Stimulated activated CD8-positive, alpha-beta memory T cell treated with anti-CD3 and anti-CD28 coated beads, Interleukin-4, amount 100 ng/mL, for 1 hour (primary cell): ENCODE measurements around the gene TRPM8.

Source experiments
- DNase-seq, 2 donors: peaks; one replicate each; pipeline ENCODE4 v3.0.0-alpha.2; 2020; ENCODE audit warnings: low read depth in 2 of 2, low spot score in 1 of 2

TRPM8 gene

DNA sequence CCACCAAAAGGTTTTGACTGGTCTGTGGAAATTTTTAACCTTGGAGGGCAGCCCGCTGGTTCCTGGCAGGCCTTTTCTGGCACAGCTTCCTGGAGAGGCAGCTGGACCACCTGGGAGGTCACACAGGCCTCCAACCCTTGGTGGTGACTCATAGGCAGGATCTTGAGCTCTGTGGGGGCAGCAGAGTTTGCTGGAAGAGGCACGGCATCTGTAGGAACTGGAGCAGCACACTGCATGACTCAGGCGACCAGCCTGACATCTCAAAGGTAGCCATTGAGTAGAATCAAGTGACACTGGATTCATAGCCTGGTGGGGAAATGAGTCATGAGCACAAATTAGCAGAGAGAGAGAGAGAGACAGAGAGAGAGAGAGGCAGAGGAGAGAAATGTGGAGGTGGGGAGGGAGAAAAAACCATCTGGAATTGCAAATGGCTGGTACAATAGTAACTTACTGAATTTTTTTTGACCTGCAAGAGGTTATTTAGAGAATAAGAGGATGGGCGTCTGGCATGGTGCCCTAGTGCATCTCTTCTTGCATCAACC lies 57.4 kb downstream of the TRPM8 start:
- DNase-seq = no peak

DNA sequence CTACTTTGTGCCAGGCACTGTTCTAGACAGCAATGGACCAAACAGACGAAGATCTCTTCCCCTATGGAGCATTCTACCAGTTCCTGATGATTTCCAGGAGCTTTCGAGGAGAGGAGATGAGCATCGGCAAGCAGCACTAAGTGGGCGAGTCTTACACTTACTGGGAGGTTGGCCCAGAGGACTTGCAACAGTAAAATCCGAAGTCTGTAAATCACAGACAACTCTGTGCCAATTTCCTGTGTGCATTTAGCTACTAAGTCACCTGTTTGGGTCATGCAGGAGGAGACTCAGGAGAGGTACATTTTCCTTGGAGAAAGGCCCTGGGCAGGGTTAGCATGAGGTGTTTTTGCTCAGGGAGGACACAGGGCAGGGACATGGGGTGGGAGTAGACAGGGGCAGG lies 58.9 kb downstream of the TRPM8 start:
- no peak for DNase-seq

DNA sequence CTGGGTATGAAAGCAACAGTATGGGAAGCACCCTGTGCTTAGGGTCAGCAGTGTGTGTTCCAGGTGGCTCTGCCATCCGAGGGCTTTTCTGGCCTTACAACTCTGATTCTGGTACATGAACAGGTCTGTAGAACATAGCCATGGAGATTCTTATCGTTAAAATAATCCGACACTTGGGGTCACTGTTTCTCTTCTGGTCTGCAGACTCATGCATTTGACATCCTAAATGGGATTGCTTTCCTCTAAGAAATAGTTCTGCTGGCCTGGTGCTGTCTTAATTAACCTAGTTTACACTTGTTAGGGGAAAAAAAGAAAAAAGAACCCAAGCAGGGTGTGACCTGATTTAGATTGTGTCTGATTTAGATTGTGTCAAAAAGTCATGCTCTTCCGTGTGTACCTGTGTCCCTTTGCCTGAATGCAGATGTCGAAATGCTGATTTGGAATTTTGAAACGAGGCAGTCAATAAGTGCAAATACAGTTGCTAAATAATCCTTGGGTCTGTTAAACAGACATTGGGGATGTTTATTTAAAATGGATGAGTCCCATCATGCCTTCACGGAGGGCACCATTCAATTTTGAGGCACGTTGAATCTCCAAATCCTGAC lies 59.6 kb downstream of the TRPM8 start:
- DNase-seq = peak in 1 of 2 donors; percentile 11

DNA sequence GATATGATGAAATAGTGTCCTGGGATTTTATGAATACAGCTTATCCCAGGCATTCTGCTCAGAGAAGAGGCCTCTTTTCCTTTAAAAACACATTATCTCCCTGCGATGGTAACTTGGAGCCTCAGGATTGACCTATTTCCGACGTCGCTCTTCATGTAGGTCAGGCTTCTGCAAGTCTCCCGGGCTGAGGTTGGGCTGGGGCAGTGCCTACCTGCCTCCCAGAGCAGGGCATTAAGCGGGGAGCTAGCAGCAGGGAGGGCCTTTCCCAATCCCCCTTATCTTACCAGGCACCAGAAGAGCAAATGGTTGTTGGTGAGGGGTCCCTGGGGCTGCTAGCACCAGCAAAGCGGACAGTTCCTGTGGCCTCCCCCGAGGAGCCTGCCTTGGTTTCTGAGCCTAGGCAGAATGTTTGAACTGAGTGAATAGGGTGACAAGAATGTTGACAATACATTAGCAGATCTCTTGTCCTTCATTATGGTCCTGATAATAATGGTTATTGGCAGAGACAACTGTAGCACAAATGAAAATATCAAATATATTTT lies 60.2 kb downstream of the TRPM8 start:
- DNase-seq = no peak

DNA sequence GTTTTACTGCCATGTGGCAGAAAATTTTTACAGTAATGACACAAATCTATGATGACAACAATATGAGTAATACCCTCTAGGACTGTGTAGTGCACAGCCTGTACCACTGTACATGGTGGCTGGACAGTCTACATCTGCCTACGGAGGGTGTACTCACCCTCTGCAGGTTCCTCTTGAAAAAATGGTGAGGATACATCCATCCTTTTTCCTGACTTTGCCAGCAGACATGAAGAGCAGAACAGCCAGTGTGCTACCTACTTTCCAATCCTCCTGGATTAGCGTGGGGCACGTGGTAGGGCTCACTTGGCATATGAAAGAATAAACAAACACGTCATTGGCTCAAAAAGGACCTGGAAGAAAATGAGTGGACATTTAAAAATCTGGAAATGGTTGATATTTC lies 62.6 kb downstream of the TRPM8 start:
- no peak for DNase-seq

DNA sequence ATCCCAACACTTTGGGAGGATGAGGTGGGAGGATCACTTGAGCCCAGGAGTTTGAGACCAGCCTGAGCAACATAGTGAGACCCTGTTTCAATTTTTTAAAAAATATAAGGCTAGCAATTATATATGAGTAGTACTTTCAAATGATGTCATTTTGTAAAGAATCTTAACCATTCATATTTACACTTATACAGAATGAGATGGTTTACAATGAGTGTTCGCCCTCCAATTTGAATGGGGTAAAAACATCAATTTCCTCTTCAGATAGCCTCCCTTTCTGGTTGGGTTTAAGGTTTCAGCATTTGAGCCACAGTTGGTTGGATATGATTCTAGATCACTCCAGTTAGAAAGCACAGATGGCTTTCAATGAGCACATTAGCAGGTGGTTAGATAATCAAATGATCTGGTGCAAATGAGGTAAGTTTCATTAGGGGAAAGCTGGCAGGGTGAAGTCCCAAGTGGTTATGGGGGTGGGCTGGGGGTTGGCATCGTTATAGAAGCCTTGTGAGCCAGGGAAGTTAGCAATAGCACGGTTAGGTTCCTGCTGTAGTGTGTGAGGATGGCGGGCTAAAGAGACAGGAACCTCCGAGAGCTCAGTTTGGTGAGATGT lies 63.9 kb downstream of the TRPM8 start:
- no peak for DNase-seq

DNA sequence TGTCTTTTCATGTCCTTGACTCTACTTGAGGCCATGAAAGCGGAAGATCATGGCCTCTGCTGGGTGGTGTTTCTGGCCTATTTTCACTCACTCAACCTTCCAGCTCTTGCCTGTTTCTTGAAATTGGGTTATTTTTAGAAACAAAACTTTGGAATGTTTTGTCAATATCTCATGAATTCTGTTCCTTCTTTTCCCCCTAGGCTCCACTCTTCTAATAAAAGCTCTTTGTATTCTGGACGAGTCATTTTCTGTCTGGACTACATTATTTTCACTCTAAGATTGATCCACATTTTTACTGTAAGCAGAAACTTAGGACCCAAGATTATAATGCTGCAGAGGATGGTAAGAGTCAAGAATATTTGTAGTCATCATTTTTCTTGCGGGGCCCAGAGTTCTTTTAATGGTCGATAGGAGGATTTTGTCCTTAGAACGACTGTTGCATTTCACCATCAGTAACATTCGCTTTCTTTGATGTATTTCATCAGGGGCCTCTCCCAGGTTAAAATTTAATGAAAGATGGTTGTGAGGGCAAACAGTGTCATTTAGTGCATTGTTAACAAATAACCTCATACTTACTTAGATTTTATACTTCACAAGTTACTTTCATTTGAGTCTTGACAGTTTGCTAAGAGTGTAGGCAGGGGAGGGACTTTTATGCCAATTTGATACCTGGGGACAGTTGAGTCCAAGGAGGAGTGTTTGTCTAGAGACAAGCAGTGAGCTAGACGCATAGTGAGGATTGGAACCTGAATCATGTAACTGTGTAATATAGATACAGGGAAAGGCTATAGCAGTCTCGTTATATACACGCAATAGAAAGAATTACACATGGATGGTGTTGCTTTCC lies 64.6 kb downstream of the TRPM8 start:
- no peak for DNase-seq

DNA sequence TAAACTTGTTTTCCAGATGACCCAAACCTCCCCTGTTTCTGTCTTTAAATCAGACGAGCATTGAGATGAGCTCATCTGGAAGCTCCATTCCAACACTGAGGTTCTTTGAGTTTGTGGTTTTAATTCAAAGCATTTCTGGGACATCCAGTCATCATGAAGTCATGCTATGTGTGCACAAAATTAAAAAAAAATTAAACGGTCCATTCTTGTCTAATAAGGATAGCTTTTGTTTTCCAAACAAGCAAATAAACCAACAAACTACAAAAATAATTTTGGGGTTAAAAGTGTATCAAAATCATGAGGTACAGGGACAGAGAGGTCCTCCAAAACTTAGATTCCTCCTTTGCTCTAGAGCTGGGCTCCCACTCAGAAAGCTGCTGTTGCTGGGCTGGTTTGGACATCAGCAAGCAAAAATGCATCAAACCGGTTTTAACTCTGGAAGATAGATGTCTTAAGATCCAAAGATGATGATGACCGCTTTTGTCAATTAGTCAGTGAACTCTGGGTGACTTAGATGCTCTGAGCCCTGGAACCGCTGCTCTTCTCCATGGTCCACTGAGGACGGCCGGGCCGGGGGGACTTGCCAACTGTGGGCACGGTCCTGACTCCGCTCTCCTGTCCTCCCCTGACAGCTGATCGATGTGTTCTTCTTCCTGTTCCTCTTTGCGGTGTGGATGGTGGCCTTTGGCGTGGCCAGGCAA lies 65.4 kb downstream of the TRPM8 start:
- no peak for DNase-seq

DNA sequence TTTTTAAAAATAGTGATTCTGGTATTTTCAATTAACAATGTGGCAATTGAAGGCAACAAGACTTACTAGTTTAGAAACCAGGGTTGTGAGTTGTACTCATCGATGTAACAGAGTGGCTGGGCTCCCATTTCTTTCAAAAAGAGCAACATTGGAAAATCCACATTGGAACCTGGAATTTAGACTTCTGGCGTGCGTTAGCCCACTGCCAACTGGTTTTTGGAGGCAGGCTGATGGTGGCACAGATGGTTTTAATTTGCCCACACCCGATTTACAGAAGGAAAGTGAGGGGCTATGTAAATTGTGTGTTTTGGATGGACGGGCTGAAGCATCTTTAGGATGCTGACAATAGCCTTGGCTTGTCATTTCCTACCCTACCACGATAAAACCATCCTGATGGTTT lies 66.3 kb downstream of the TRPM8 start:
- DNase-seq = no peak

DNA sequence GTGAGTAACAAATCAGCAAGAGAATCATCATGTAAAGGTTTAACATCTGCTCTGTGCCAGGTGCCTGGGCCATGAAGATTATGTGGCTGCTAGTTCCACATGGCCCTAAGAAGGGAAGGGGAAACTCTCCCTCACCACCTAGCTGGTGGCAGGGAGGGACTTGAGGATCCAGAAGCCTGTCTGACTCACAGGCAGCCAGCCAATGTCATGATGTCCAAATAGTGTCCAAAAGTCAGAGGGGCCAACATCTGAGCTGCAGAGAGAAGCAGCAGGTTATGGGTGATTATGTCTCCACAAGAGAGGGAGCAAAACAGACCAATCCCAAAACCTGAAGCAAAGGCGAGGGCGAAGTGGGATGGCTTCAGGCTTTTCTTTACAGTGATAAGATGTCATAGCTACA lies 71.4 kb downstream of the TRPM8 start:
- DNase-seq = no peak

DNA sequence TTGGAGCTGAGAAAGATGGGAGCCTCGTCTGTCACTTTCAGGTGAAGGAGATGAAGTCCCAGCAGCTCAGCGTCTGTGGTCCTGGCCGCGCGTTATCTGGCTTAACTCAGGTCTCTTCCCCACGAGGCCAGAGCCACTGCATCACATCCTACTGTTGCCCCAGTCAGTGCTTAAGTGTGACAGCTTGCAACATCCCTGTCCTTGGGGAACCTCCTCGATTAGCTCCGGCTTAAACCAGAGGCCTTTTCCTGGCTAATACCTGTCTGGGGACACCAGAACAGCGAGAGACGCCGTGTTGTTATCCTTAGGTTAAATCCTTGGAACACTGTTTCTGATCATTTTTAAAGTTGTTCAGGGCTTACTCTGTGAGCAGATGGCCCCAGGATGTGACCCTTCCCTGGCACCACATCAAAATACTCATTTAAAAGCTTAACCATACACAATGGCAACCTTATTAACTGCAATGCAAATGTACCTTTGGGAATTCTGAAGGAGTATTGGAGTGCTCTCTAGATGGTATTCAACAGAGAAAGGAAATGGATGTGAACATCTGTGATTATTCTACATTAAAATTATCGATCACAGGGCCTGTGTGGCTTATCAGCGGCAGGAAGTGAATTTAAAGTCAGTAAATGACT lies 72.2 kb downstream of the TRPM8 start:
- DNase-seq = no peak

DNA sequence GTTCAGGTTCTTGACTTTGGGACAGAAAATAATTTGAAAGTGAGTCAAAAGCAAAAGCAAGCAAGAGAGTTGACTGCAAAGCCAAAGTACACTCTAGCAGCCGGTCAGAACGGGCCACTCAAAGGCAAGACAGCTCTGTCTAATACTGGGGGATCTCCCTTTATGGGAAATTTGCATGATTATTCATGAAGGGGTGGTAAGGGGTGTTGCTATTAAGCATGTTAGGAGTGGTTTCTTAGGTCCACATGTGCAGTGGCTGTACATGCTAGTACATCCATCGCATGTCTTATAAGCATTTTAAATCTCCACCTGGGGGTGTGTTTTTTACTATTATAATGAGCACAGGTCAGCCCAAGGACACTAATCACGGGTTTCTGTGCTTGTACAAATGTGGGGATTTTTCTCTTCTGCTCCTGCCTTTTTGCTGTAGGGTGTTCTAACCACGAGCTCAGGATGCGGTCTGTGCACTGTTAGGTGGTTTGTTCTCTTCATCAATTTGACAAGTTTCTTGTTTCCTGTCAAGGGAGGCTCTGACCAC lies 73.2 kb downstream of the TRPM8 start:
- DNase-seq = peak; percentile 17 to 33

DNA sequence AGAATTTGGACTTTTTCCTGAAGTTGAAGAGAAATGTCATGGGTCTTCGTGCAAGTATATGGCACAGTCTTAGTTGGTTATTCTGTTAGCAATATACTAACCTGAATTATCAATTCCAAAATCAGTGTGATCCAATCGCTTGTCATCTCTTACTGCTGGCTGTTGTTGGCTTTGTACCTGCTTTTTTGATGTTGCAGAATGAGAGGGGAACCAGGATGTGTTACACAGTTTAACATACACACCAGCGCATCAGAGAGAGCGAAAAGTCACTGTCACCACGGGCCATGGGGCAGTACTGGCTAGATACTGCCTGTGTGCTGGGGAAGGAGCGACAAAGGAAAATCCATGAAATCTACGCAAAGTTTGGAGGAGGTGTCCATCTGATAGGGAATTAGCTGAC lies 74.0 kb downstream of the TRPM8 start:
- no peak for DNase-seq

DNA sequence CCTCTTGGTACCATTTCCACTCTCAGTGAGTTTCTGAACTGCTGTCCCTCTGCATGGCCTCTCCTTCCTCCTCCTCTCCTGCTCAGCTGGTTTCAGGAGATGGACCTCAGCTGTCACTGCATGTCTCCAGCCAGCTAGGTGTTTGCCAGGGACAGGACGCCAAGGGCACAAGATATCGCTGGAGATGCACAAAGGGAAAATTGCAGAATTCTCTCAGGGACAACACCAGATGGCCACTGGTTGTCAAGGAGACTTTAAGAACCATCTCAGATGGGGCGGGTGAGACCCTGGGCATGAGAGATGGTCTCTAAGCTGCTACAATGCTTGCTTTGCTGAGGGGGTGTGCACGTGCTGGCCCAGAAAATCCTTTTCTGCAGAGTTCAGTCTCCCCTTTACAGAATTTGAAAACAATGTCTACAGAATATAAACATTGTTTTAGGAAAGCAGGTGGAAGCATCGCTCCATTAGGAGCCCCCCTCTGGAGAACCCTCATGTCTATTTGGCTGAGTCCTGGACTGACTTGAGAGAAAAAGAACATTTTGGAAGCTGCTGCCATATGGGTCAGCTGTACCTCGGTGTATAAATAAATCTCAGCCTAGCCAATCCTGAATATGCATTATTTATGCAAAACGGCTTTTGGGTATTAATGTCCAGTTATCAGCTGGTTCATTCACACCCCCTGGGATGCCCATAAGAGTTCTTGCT lies 75.5 kb downstream of the TRPM8 start:
- no peak for DNase-seq

DNA sequence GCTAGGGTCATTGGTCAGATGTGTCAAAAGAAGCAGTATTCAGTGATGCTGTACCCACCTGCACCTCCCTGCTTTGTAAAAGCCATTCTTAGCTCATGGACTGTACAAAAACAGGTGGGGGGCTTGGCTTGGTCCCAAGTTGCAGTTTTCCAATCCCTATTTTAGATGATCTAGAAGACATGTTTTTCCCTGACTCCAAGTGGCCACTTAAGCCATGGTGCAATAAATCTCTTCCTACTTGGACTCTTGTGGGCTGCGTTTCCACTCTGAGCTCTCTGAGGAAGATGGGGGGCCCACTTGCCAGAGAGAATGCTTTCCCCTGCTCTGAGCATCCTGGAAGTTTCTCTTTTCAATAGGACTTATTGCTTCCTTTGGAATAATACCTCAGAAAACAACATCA lies 76.3 kb downstream of the TRPM8 start:
- no peak for DNase-seq

DNA sequence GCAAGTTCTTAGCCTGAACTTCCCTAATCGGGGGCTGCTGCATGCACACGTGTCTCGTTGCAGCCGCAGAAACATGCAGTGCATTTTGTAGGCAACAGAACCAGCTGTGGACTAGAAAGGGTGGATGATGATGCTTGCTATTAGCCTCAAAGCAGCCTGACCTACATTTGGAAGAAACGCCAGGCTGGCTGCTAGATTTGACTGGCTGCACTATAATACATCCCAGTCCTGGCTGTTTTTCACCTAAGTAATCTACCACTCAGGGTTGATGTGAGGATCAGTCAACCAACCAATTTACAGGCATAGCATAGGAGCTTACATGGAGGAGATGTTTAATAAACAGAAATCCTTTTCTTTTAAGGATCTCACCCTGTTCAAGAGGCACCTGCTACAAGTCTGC lies 77.0 kb downstream of the TRPM8 start:
- no peak for DNase-seq

DNA sequence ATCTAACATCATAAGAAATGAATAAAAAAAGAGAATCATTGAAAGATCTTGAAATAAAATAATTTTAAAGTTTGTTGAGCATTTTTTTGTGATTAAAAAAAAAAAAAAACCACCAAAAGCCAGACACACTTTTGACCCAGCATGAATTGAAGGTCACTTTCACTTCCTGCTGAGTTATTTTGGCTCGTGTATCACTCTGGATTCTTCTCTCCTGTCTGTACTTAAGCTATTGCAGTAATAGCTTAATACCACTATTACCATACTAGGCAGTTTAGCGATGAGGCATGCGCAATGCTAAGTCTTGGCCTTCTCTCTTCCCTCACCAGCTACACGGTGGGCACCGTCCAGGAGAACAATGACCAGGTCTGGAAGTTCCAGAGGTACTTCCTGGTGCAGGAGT lies 78.8 kb downstream of the TRPM8 start:
- DNase-seq = no peak

DNA sequence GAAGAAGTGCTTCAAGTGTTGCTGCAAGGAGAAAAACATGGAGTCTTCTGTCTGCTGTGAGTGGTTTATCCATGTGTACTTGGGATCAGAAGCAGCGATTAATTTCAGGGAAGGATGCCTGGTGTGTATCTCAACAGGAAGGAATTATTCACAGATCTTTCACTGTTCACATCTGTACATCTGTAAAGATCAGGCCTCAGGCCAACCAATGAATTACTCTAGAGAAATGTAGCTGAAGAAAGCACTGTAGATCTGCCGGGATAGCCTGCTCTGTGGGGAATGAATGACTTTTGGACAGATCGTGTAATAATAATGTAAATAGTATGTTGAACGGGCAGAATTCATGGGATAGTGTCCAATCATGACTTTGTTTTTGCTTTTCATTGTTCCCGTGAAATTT lies 79.3 kb downstream of the TRPM8 start:
- no peak for DNase-seq

DNA sequence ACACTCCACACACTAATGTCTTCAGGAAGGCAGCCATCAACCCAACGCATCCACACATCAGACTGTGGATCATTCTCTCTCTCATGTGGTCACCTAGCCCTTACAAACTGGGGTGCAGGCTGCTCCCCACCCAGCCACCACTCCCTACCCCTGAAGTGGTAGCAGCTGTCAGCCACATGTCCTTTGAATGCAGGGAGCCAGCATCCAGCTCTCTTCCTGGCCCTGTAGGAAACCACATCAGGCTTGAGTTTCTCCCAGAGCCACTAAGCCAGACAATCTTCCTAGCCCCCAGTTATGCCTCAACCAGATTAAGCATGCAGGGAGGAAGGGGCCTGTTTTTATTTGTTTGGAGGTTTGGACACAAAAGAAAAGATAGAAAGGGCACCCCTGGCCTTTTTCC lies 80.5 kb downstream of the TRPM8 start:
- no peak for DNase-seq

DNA sequence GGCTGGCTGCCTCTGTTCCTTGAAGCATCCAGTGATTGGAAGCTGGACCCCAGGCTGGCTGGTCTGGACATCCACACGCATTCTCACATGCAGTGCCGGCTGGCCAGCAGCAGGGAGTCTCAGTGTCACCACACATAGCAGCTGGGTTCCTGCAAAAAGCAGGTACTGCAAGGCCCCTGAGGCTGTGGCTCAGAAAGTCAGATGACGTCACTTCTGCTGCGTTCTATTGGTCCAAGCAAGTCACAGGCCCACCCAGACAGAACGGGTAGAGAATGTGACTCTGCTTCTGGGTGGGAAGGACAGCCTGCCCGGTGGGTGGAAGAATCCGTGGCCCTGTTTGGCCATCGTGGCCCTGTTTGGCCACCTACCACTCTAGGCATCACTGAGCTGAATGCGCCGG lies 82.0 kb downstream of the TRPM8 start:
- no peak for DNase-seq
